Prostate gland (tissue), 2 donors: ENCODE results near the gene FARS2. TPM values are rescaled to one million over a fixed set of nuclear protein-coding genes. Genes with fewer than 3 reads are reported as not detected.

Source experiments
- DNase-seq: peaks from one replicate; pipeline ENCODE4 v3.0.0-alpha.2; 2019; ENCODE audit warnings: low spot score
- H3K27ac ChIP-seq, 2 donors: fragments of 200-600 bp; sonication (generic); 2 replicates each; pipeline ENCODE4 v1.5.1; 2017 to 2019
- H3K27me3 ChIP-seq: fragments of 200-600 bp; sonication (generic); replicated peaks from 2 replicates; pipeline ENCODE4 v1.5.1; 2019; ENCODE audit not compliant: insufficient read depth
- H3K36me3 ChIP-seq, 2 donors: fragments of 200-600 bp; sonication (generic); 1 replicate in 1 of 2; 2 replicates in 1 of 2; pipeline versions ENCODE4 v1.5.1 to v1.8.1; 2017 to 2019
- H3K4me1 ChIP-seq: fragments of 200-600 bp; sonication (generic); replicated peaks from 2 replicates; pipeline ENCODE4 v1.5.1; 2019
- H3K4me3 ChIP-seq, 2 donors: fragments of 200-600 bp; sonication (generic); 2 replicates each; pipeline ENCODE4 v1.5.1; 2017 to 2019
- H3K9me3 ChIP-seq: fragments of 200-600 bp; sonication (generic); 2 replicates; pipeline ENCODE4 v1.5.1; 2017
- POLR2A ChIP-seq: fragments of 450-650 bp; IDR thresholded peaks from one replicate; pipeline ENCODE4 v1.6.1; 2016; ENCODE audit warnings: antibody characterized with exemption, mild to moderate bottlenecking
- POLR2AphosphoS5 ChIP-seq: sonication (generic); formaldehyde crosslinking; IDR thresholded peaks from one replicate; pipeline ENCODE4 v1.6.1; 2017; ENCODE audit warnings: antibody characterized with exemption
- WGBS: methylation state at CpG from one replicate; pipeline ENCODE4 v1.1.5; 2018; 5-methylcytosine and 5-hydroxymethylcytosine counted together
- intact Hi-C: fragments of 100-400 bp; cut with DNase I; formaldehyde crosslinking; loops from one replicate; pipeline ENCODE4 v1.14.2; 2022
- total RNA-seq, 2 donors: library from RNA; depleted of rRNA; stranded (reverse); fragments of >200 nt; gene quantifications; one replicate each; pipeline ENCODE4 v1.1.0, GENCODE V29; 2016
- TF ChIP-seq, protein P1 (sequence below), 4 experiments: fragments of 200-600 bp in 2 of 4; fragments of 450-650 bp in 2 of 4; sonication (generic) in 2 of 4; IDR thresholded peaks; 1 replicate in 3 of 4; 2 replicates in 1 of 4; pipeline ENCODE4 v1.5.1; 2016 to 2019; ENCODE audit warnings: antibody characterized with exemption in 4 of 4, mild to moderate bottlenecking in 2 of 4, moderate library complexity in 2 of 4

FARS2 gene
- total RNA-seq, 2 donors from 2014 or later, result 11.6 to 19.5 TPM

- DNase-seq, result no peak
These were observed 398.2 kb downstream of the FARS2 start for GRCh38 chr6:5659467-5659866.

GRCh38 chr6:5660772-5661171, 399.5 kb downstream of the FARS2 start:
- H3K36me3 ChIP-seq, result no peaks in the 10 kb centered on the region
- no peaks in the 10 kb centered on the region for H3K4me1 ChIP-seq
- H3K9me3 ChIP-seq, result no peaks in the 10 kb centered on the region
- intact Hi-C loops, result no loop called here
- H3K27me3 ChIP-seq, result no peaks in the 10 kb centered on the region
- no peak overlapping the region for H3K4me3 ChIP-seq
- DNase-seq, result no peak
- TF ChIP-seq, protein P1, sequence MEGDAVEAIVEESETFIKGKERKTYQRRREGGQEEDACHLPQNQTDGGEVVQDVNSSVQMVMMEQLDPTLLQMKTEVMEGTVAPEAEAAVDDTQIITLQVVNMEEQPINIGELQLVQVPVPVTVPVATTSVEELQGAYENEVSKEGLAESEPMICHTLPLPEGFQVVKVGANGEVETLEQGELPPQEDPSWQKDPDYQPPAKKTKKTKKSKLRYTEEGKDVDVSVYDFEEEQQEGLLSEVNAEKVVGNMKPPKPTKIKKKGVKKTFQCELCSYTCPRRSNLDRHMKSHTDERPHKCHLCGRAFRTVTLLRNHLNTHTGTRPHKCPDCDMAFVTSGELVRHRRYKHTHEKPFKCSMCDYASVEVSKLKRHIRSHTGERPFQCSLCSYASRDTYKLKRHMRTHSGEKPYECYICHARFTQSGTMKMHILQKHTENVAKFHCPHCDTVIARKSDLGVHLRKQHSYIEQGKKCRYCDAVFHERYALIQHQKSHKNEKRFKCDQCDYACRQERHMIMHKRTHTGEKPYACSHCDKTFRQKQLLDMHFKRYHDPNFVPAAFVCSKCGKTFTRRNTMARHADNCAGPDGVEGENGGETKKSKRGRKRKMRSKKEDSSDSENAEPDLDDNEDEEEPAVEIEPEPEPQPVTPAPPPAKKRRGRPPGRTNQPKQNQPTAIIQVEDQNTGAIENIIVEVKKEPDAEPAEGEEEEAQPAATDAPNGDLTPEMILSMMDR (IDR thresholded peaks at IDR 0.05), result no peak
- TF ChIP-seq POLR2AphosphoS5 (no peak), POLR2A (no peak)
- WGBS, result 65% methylated on average over 5 of the region's 5 CpGs
- no peak overlapping the region for H3K27ac ChIP-seq

More at GRCh38 chr6:5659467-5659866, 398.2 kb downstream of the FARS2 start:
- Histone ChIP-seq H3K9me3 (no peaks in the 10 kb centered on the region), H3K27ac (no peak overlapping the region), H3K4me1 (no peaks in the 10 kb centered on the region), H3K36me3 (no peaks in the 10 kb centered on the region), H3K27me3 (no peaks in the 10 kb centered on the region), H3K4me3 (no peak overlapping the region)
- intact Hi-C loops, result no loop called here
- TF ChIP-seq, protein P1 (IDR thresholded peaks at IDR 0.05), result no peak
- TF ChIP-seq POLR2AphosphoS5 (no peak), POLR2A (no peak)

GRCh38 chr6:5662797-5663196, 401.5 kb downstream of the FARS2 start:
- intact Hi-C loops, result no loop called here

DNA sequence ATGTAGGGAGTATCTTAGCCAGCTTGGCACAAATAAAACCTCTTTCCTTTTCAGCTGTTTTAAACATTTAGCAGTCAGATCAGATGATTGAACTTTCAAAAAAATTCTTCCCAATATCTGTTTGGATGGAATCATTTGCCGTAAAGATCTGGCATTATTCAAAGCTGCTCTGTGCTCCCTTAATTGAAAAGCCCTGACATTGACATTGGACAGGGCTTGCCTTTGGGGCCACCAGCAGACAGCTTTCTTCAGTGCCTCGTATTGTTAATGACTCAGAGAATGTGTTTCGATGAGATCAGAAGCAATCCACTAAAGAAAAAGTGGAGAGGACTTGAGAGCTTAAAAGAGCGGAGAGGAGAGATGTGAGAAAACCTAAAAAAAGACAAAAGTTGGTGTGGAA, 401.9 kb downstream of the FARS2 start:
- no peaks in the 10 kb centered on the region for H3K4me1 ChIP-seq
- TF ChIP-seq, protein P1 (IDR thresholded peaks at IDR 0.05), result no peak
- no peak for TF ChIP-seq POLR2AphosphoS5
- TF ChIP-seq POLR2A, result no peak
- H3K36me3 ChIP-seq, result no peaks in the 10 kb centered on the region
- no peaks in the 10 kb centered on the region for H3K9me3 ChIP-seq
- no peak overlapping the region for H3K4me3 ChIP-seq
- intact Hi-C loops, result no loop called here
- WGBS, result 78% methylated on average over 4 of the region's 4 CpGs
- H3K27ac ChIP-seq, result no peak overlapping the region
- H3K27me3 ChIP-seq, result no peaks in the 10 kb centered on the region
- no peak for DNase-seq

More at GRCh38 chr6:5662797-5663196, 401.5 kb downstream of the FARS2 start:
- Histone ChIP-seq H3K4me1 (no peaks in the 10 kb centered on the region), H3K36me3 (no peaks in the 10 kb centered on the region), H3K9me3 (no peaks in the 10 kb centered on the region), H3K27ac (no peak overlapping the region), H3K4me3 (no peak overlapping the region), H3K27me3 (no peaks in the 10 kb centered on the region)
- DNase-seq, result no peak
- WGBS, result 65% methylated on average over 3 of the region's 3 CpGs
- TF ChIP-seq POLR2A, result no peak
- TF ChIP-seq POLR2AphosphoS5, result no peak
- TF ChIP-seq, protein P1 (IDR thresholded peaks at IDR 0.05), result no peak

DNA sequence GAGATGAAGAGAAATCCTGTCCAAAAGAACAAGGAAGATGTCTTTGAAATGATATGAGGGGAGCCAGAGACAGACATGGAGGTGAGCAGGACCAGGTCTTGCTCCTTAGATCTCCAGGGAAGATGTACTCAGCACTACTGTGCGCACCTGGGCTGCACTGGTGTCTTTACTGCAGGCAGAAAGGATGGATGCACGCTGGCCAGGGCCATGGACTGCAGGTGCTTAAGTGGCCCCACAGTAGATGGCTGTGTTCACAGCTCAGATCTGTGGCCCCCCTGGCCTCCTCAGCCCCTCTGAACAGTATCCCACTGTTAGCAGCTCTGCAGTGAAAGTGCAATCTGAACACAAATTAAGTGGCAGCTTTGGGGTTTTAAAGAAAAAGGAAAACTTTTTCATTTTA, 402.4 kb downstream of the FARS2 start:
- H3K4me3 ChIP-seq, result no peak overlapping the region
- no peaks in the 10 kb centered on the region for H3K36me3 ChIP-seq
- TF ChIP-seq POLR2AphosphoS5, result no peak
- no peak for TF ChIP-seq POLR2A
- TF ChIP-seq, protein P1 (IDR thresholded peaks at IDR 0.05), result no peak
- no peak overlapping the region for H3K27ac ChIP-seq
- WGBS, result 93% methylated on average over 2 of the region's 2 CpGs
- DNase-seq, result no peak
- H3K9me3 ChIP-seq, result no peaks in the 10 kb centered on the region
- no peaks in the 10 kb centered on the region for H3K4me1 ChIP-seq
- intact Hi-C loops, result no loop called here
- H3K27me3 ChIP-seq, result no peaks in the 10 kb centered on the region
